Fibroblast of gingiva (primary cell): ENCODE results near the gene KDM4C.
"Not testable (repeated sequence)": the region's sequence is repeated elsewhere in the genome, so short reads cannot be mapped to it uniquely, and the experiment has no call there.

Experiments
- DNase-seq: peaks from one replicate; pipeline ENCODE4 v3.0.0-alpha.2; 2011; ENCODE audit warnings: low read depth

Gene KDM4C

GRCh38 chr9:6807669-6808068, 49.9 kb downstream of the KDM4C start:
- DNase-seq, result not testable (repeated sequence)

- DNase-seq, result no peak
Measured at GRCh38 chr9:6811436-6811835, 53.7 kb downstream of the KDM4C start.

DNA sequence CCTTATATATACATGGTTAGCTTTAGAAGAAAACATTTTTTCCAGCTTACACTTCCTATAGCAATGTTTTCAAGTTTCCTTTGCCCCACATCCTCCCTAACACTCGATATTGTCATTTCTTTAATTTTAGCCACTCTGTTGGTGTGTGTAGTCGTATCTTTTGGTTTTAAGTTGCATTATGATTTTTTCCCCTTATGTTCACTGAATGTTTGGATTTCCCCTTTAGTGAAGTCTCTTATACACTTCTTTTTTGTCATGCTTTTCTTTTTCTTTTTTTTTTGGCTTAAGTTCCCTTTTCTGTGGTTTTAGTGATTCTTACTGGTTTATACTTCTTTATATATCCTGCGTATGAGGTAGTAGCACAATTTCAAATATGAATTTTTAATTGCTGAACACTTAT, 58.8 kb downstream of the KDM4C start:
- no peak for DNase-seq

DNA sequence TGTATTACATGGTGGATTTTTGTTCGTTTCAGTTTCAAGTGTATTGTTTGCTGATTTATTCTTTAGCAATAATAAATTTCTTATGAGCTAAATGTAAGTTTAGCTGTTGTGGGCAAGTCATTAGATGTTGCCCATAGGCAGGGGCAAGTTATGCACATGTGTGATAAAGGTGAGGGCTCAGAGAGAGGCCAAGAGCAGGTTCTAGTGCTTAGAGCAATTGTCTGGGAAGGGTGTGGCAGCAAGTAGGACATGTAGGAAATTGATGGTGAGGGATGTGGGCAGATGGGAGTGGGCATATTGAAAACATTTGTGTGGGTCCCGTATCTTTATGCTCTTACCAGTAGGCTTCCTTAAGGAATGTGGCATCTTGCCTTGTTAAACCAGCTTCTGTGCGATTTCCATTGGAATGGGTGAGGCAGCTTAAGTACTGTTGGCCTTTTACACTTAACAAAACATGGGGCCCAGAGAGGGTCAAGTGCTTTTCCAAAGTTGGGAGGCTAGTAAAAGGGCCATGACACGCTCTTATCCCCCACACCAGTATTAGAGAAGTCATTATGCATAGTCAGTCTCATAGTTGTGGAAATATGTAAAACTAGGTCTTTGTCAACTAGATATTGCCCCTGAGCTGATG, 60.6 kb downstream of the KDM4C start:
- no peak for DNase-seq

GRCh38 chr9:6819112-6819511, 61.3 kb downstream of the KDM4C start:
- no peak for DNase-seq

GRCh38 chr9:6819529-6819928, 61.8 kb downstream of the KDM4C start:
- no peak for DNase-seq

GRCh38 chr9:6822696-6823095, 64.9 kb downstream of the KDM4C start:
- DNase-seq, result no peak

- no peak for DNase-seq
Measured at GRCh38 chr9:6827439-6828145, 69.8 kb downstream of the KDM4C start.

GRCh38 chr9:6829027-6829426, 71.3 kb downstream of the KDM4C start:
- DNase-seq, result no peak

DNA sequence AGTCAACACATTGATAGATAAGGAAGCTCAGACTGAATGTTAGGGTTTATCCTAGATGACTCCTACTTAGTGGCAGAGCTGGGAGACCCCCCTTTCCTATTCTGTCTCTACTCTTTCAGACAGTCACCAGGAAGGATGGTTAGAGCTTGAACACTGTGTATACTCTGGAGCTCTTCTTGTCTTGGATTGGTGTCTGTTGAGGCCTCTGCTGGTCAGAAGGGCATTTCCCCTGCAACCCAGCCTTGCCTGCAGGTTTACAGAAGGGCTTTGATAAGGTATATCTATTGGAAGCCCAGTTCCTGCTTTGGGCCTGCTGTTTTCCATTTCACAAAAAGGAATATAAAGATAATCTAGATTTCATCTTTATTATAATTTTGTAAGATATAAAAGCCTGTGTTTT, 71.8 kb downstream of the KDM4C start:
- DNase-seq, result no peak

GRCh38 chr9:6833518-6834192, 75.9 kb downstream of the KDM4C start:
- no peak for DNase-seq

GRCh38 chr9:6834306-6834705, 76.5 kb downstream of the KDM4C start:
- DNase-seq, result no peak

DNA sequence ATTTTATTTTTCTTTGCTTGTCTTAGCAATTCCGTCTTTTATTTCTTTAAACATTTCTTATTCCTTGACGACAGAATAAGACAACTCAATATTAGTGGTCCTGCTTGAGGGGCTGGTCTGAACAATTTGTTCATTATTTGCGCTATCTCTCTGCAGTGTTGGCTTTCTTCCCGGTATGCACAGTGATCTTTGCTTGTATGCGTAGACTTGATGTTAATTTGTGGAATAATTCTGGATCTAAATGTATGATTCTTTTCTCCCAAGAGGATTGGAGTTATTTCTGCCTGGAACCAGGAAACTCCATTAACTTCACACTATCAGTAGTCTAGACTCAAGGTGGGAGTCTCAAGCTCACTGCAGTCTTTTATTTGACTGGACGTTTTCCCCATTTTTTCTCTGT, 80.4 kb downstream of the KDM4C start:
- DNase-seq, result no peak

DNA sequence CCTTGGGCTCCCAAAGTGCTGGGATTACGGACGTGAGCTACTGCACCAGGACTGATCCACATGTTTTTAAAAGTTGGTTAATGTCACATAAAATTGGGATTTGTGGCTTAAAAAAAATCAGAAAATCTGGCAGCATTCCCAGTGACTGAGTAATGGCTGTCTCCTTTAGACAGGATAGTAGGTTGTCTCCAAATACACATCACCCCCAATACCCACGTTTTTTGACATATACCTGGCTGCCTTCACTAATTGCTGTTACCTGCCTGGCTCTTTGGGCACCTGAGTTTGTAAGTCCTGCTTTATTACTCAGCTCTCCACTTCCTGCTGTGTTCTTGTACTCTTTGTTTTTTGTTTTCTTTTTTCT, 84.8 kb downstream of the KDM4C start:
- no peak for DNase-seq

GRCh38 chr9:6843742-6844141, 86.0 kb downstream of the KDM4C start:
- no peak for DNase-seq

GRCh38 chr9:6844267-6844666, 86.5 kb downstream of the KDM4C start:
- no peak for DNase-seq

GRCh38 chr9:6845128-6845826, 87.5 kb downstream of the KDM4C start:
- no peak for DNase-seq

- no peak for DNase-seq
Measured at GRCh38 chr9:6845880-6846279, 88.1 kb downstream of the KDM4C start.

- peak; percentile 21 for DNase-seq
Measured at GRCh38 chr9:6852243-6852963, 94.6 kb downstream of the KDM4C start.

- DNase-seq, result no peak
Measured at GRCh38 chr9:6855860-6856259, 98.1 kb downstream of the KDM4C start.

DNA sequence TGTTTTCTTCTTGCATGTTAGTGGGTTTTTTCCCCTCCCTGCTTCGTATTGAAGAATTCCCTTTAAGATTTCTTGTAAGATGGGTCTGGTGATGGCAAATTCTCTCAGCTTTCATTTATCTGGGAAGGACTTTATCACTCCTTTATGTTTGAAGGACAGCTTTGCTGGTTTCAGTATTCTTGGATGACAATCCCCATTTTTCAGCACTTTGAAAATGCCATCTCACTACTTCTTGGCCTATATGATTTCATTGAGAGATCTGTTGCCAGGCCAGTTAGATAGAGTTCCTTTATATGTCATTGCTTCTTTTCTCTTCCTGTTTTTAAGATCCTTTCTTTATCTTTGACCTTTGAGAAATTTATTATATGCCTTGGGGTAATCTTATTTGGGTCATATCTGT, 106.3 kb downstream of the KDM4C start:
- no peak for DNase-seq
